Glutamatergic neuron (in vitro differentiated cells): ENCODE measurements around the gene OTUD1. TPM values are rescaled to one million over a fixed set of nuclear protein-coding genes. Genes with fewer than 3 reads are reported as not detected.

ENCODE experiments used
- DNase-seq: peaks from one replicate; pipeline ENCODE4 v3.0.0; 2022
- H3K27ac Mint-ChIP-seq: one replicate; pipeline ENCODE4 v1.8.0; 2020; ENCODE audit warnings: mild to moderate bottlenecking, mixed read lengths, inconsistent platforms; ENCODE audit not compliant: unreplicated experiment
- H3K27me3 Mint-ChIP-seq: one replicate; pipeline ENCODE4 v1.8.0; 2020; ENCODE audit warnings: mild to moderate bottlenecking, moderate library complexity, mixed read lengths, inconsistent platforms; ENCODE audit not compliant: unreplicated experiment
- H3K36me3 Mint-ChIP-seq: one replicate; pipeline ENCODE4 v1.8.0; 2020; ENCODE audit warnings: mild to moderate bottlenecking, mixed read lengths, inconsistent platforms; ENCODE audit not compliant: unreplicated experiment
- H3K4me1 Mint-ChIP-seq: one replicate; pipeline ENCODE4 v1.8.0; 2020; ENCODE audit warnings: mild to moderate bottlenecking, low read depth, mixed read lengths, inconsistent platforms; ENCODE audit not compliant: unreplicated experiment
- H3K4me3 Mint-ChIP-seq: one replicate; pipeline ENCODE4 v1.8.0; 2020; ENCODE audit warnings: mild to moderate bottlenecking, mixed read lengths, inconsistent platforms; ENCODE audit not compliant: unreplicated experiment
- H3K9me3 Mint-ChIP-seq: one replicate; pipeline ENCODE4 v1.8.0; 2020; ENCODE audit warnings: mild to moderate bottlenecking, moderate library complexity, mixed read lengths, inconsistent platforms; ENCODE audit not compliant: unreplicated experiment
- total RNA-seq: library from RNA; stranded (reverse); fragmentation: NEBNext Ultra II Directional; extraction: Animal tissue kit (Norgen Biotek cat#: 25700); gene quantifications from one replicate; pipeline ENCODE4 v1.2.1, GENCODE V29; 2021; ENCODE audit not compliant: unreplicated experiment
- TF ChIP-seq, protein P1 (sequence below): fragments of 200-600 bp; sonication (generic); IDR thresholded peaks from one replicate; pipeline ENCODE4 v1.5.0; 2021; ENCODE audit not compliant: partially characterized antibody, unreplicated experiment

OTUD1 gene
- total RNA-seq, 1 donor from 2014 or later = 1.8 TPM

DNA sequence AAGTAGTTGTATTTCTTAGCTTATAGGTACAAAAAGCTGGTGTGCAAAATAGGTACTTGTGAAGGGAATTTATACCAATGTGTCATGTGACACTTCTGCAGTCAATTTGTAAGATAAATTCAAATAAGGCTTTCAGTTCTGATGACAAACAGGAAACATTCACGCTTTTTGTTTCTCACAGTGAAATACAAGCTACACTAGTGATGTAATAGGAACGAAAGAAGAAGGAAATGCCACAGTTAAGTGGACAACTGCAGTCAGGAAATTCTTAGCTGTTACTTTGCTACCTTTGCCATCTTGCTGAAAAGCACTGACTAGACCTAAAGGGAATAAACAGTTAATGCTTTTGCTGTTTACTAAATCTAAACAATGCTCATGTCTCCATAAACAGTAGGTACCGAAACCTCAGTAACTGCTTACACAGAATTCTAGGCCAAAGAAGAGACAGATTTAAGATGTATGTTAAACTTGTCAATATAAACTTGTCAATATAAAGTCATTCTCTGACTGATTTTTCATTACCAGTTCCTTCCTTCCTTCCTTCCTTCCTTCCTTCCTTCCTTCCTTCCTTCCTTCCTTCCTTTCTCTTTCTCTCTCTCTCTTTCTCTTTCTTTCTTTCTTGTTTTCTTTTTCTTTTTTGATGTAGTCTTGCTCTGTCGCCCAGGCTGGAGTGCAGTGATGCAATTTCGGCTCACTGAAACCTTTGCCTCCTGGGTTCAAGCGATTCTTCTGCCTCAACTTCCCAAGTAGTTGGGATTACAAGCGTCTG is 10.1 kb downstream of the OTUD1 start:
- Mint-ChIP-seq H3K27ac (no peak overlapping the region), H3K9me3 (no peaks in the 10 kb centered on the region), H3K27me3 (no peaks in the 10 kb centered on the region), H3K36me3 (no peaks in the 10 kb centered on the region), H3K4me3 (no peak overlapping the region), H3K4me1 (no peaks in the 10 kb centered on the region)
- TF ChIP-seq, protein P1, sequence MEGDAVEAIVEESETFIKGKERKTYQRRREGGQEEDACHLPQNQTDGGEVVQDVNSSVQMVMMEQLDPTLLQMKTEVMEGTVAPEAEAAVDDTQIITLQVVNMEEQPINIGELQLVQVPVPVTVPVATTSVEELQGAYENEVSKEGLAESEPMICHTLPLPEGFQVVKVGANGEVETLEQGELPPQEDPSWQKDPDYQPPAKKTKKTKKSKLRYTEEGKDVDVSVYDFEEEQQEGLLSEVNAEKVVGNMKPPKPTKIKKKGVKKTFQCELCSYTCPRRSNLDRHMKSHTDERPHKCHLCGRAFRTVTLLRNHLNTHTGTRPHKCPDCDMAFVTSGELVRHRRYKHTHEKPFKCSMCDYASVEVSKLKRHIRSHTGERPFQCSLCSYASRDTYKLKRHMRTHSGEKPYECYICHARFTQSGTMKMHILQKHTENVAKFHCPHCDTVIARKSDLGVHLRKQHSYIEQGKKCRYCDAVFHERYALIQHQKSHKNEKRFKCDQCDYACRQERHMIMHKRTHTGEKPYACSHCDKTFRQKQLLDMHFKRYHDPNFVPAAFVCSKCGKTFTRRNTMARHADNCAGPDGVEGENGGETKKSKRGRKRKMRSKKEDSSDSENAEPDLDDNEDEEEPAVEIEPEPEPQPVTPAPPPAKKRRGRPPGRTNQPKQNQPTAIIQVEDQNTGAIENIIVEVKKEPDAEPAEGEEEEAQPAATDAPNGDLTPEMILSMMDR = no peak
- DNase-seq = no peak

GRCh38 chr10:23452033-23452655 is 13.3 kb downstream of the OTUD1 start:
- DNase-seq = no peak
- TF ChIP-seq, protein P1 = no peak
- Mint-ChIP-seq H3K27me3 (no peaks in the 10 kb centered on the region), H3K9me3 (no peaks in the 10 kb centered on the region), H3K27ac (no peak overlapping the region), H3K36me3 (no peaks in the 10 kb centered on the region), H3K4me3 (no peak overlapping the region), H3K4me1 (no peaks in the 10 kb centered on the region)

- TF ChIP-seq, protein P1 = no peak
- no peaks in the 10 kb centered on the region for H3K4me1 Mint-ChIP-seq
- H3K9me3 Mint-ChIP-seq = no peaks in the 10 kb centered on the region
- H3K27ac Mint-ChIP-seq = no peak overlapping the region
- H3K27me3 Mint-ChIP-seq = no peaks in the 10 kb centered on the region
- H3K4me3 Mint-ChIP-seq = no peak overlapping the region
- no peak for DNase-seq
- H3K36me3 Mint-ChIP-seq = no peaks in the 10 kb centered on the region
These were observed 14.6 kb downstream of the OTUD1 start for GRCh38 chr10:23453465-23453864.

GRCh38 chr10:23457632-23458417 is 18.9 kb downstream of the OTUD1 start:
- no peak overlapping the region for H3K4me3 Mint-ChIP-seq
- no peaks in the 10 kb centered on the region for H3K9me3 Mint-ChIP-seq
- H3K36me3 Mint-ChIP-seq = no peaks in the 10 kb centered on the region
- peaks cover 3% of the 10 kb centered on the region for H3K4me1 Mint-ChIP-seq
- TF ChIP-seq, protein P1 = no peak
- no peak for DNase-seq
- H3K27ac Mint-ChIP-seq = no peak overlapping the region
- H3K27me3 Mint-ChIP-seq = no peaks in the 10 kb centered on the region
